Prostate gland (tissue), 2 donors: ENCODE data around the gene IMPDH2. TPM values are rescaled to one million over a fixed set of nuclear protein-coding genes. Genes with fewer than 3 reads are reported as not detected.

ENCODE experiments used
- DNase-seq: peaks from one replicate; pipeline ENCODE4 v3.0.0-alpha.2; 2019; ENCODE audit warnings: low spot score
- H3K27ac ChIP-seq, 2 donors: fragments of 200-600 bp; sonication (generic); 2 replicates each; pipeline ENCODE4 v1.5.1; 2017 to 2019
- H3K27me3 ChIP-seq: fragments of 200-600 bp; sonication (generic); replicated peaks from 2 replicates; pipeline ENCODE4 v1.5.1; 2019; ENCODE audit not compliant: insufficient read depth
- H3K36me3 ChIP-seq, 2 donors: fragments of 200-600 bp; sonication (generic); 1 replicate in 1 of 2; 2 replicates in 1 of 2; pipeline versions ENCODE4 v1.5.1 to v1.8.1; 2017 to 2019
- H3K4me1 ChIP-seq: fragments of 200-600 bp; sonication (generic); replicated peaks from 2 replicates; pipeline ENCODE4 v1.5.1; 2019
- H3K4me3 ChIP-seq, 2 donors: fragments of 200-600 bp; sonication (generic); 2 replicates each; pipeline ENCODE4 v1.5.1; 2017 to 2019
- H3K9me3 ChIP-seq: fragments of 200-600 bp; sonication (generic); 2 replicates; pipeline ENCODE4 v1.5.1; 2017
- CTCF ChIP-seq, 4 experiments: fragments of 200-600 bp in 2 of 4; fragments of 450-650 bp in 2 of 4; sonication (generic) in 2 of 4; IDR thresholded peaks; 1 replicate in 3 of 4; 2 replicates in 1 of 4; pipeline ENCODE4 v1.5.1; 2016 to 2019; ENCODE audit warnings: antibody characterized with exemption in 4 of 4, mild to moderate bottlenecking in 2 of 4, moderate library complexity in 2 of 4
- POLR2A ChIP-seq: fragments of 450-650 bp; IDR thresholded peaks from one replicate; pipeline ENCODE4 v1.6.1; 2016; ENCODE audit warnings: antibody characterized with exemption, mild to moderate bottlenecking
- POLR2AphosphoS5 ChIP-seq: sonication (generic); formaldehyde crosslinking; IDR thresholded peaks from one replicate; pipeline ENCODE4 v1.6.1; 2017; ENCODE audit warnings: antibody characterized with exemption
- WGBS: methylation state at CpG from one replicate; pipeline ENCODE4 v1.1.5; 2018; 5-methylcytosine and 5-hydroxymethylcytosine counted together
- intact Hi-C: fragments of 100-400 bp; cut with DNase I; formaldehyde crosslinking; loops from one replicate; pipeline ENCODE4 v1.14.2; 2022
- total RNA-seq, 2 donors: library from RNA; depleted of rRNA; stranded (reverse); fragments of >200 nt; gene quantifications; one replicate each; pipeline ENCODE4 v1.1.0, GENCODE V29; 2016

Gene IMPDH2
- total RNA-seq, 2 donors from 2014 or later = 110 to 186 TPM

GRCh38 chr3:48990636-48991469 is 38.3 kb downstream of the IMPDH2 start:
- H3K27me3 ChIP-seq = no peaks in the 10 kb centered on the region
- peak overlapping the region; percentile 85 to 88 for H3K27ac ChIP-seq
- intact Hi-C loops = loop anchor here (2.0 kb wide), 1 partner anchor 16 kb away; the partner anchor contains the start of gene WDR6
- WGBS = 4% methylated on average over 39 of the region's 40 CpGs
- H3K9me3 ChIP-seq = no peaks in the 10 kb centered on the region
- no peaks in the 10 kb centered on the region for H3K36me3 ChIP-seq
- no peak for DNase-seq
- peak overlapping the region; percentile 74 to 75 for H3K4me3 ChIP-seq
- H3K4me1 ChIP-seq = peaks cover 3% of the 10 kb centered on the region
- peak; percentile 6 for TF ChIP-seq POLR2AphosphoS5
- TF ChIP-seq POLR2A = no peak
- no peak for TF ChIP-seq CTCF (IDR thresholded peaks at IDR 0.05)

GRCh38 chr3:48989796-48990635 is 39.2 kb downstream of the IMPDH2 start, which contains the start of gene P4HTM:
TSS of gene P4HTM (plus strand) at chr3:48990241. CDS start at chr3:48990257, 16 bp downstream.
- Histone ChIP-seq H3K4me3 (peak within 1 kb of the TSS; percentile 74 to 75), H3K27me3 (no peaks in the 10 kb centered on the region), H3K27ac (peak within 1 kb of the TSS; percentile 85 to 88), H3K9me3 (no peaks in the 10 kb centered on the region), H3K36me3 (no peaks in the 10 kb centered on the region), H3K4me1 (peaks cover 3% of the 10 kb centered on the region)
- peak; percentile 80 for DNase-seq
- peak; percentile 34 for TF ChIP-seq POLR2A
- TF ChIP-seq POLR2AphosphoS5 = peak; percentile 78
- TF ChIP-seq CTCF (IDR thresholded peaks at IDR 0.05) = peak in 3 of 4 experiments; percentile 23 to 48 (median 36)
- 1% methylated on average over 19 of the region's 91 CpGs for WGBS
- intact Hi-C loops = loop anchor here (2.0 to 10.0 kb wide), 2 partner anchors 17 to 105 kb away; partner anchors contain the start of genes QRICH1 and WDR6

GRCh38 chr3:48989126-48989795 is 39.9 kb downstream of the IMPDH2 start:
- Histone ChIP-seq H3K4me1 (peaks cover 3% of the 10 kb centered on the region), H3K27me3 (no peaks in the 10 kb centered on the region), H3K9me3 (no peaks in the 10 kb centered on the region), H3K27ac (peak overlapping the region; percentile 85 to 88), H3K36me3 (no peaks in the 10 kb centered on the region), H3K4me3 (peak overlapping the region; percentile 74 to 75)
- WGBS = 2% methylated on average over 21 of the region's 21 CpGs
- DNase-seq = no peak
- TF ChIP-seq CTCF (IDR thresholded peaks at IDR 0.05) = no peak
- TF ChIP-seq POLR2A = no peak
- no peak for TF ChIP-seq POLR2AphosphoS5
- intact Hi-C loops = loop anchor here (10.0 kb wide), 1 partner anchor 106 kb away; the partner anchor contains the start of gene QRICH1

- Histone ChIP-seq H3K4me1 (peaks cover 3% of the 10 kb centered on the region), H3K36me3 (peaks cover 4 to 5% of the 10 kb centered on the region in 2 donors), H3K4me3 (no peak overlapping the region), H3K27ac (no peak overlapping the region), H3K27me3 (no peaks in the 10 kb centered on the region), H3K9me3 (no peaks in the 10 kb centered on the region)
- intact Hi-C loops = loop anchor here (10.0 kb wide), 1 partner anchor 109 kb away; the partner anchor contains the start of gene QRICH1
- TF ChIP-seq CTCF (IDR thresholded peaks at IDR 0.05) (no peak), POLR2A (no peak), POLR2AphosphoS5 (no peak)
- no peak for DNase-seq
- 92% methylated on average over 7 of the region's 7 CpGs for WGBS
Measured at GRCh38 chr3:48985831-48986376, 43.3 kb downstream of the IMPDH2 start.
